HG03469 (cell line): ENCODE data around the gene HNMT.
"Not testable (repeated sequence)": the region's sequence is repeated elsewhere in the genome, so short reads cannot be mapped to it uniquely, and the experiment has no call there.

Experiments used
- ATAC-seq: cut with Tn5 transposase; IDR thresholded peaks from one replicate; pipeline ENCODE4 v1.9.1; 2021; ENCODE audit warnings: mild to moderate bottlenecking, moderate library complexity, moderate number of reproducible peaks; ENCODE audit not compliant: unreplicated experiment

HNMT gene

DNA sequence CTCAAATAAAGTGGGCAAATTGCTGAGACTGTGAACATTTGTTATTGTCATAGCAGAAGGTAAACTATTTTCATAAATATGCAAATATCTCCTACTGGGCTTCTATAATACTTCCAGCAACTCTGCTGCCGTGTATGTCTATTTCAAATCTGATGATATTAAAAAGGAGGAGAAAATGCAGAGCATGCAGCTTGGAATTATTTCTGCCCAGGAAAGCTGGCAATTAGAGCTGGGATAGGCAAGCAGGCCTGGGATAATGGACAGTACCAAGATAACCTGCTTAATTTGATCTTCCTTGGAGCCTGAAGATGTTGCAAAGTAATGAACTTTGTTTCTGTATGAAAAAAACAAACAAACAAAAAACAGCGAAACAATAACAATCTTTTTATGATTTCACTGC lies 72.8 kb downstream of the HNMT start:
- ATAC-seq = no peak

DNA sequence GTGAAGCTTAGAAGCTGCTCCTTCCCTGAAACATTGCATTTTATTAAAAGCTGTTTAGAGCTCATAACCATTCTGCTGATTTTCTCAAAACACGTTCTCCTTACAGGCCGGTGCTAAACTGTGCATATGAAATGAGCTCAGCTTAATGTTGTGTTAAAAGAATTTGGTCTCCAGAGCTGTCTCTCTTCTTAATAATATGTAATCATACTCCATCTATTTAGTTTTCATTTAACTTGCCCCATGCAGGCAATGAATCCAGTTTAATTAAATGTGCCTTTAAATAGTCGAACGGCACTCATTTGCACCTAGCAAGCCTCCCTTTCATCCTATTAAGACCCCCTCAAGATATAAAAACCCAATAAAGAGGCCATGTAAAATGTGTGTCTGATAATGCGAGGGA lies 76.3 kb downstream of the HNMT start:
- no peak for ATAC-seq

DNA sequence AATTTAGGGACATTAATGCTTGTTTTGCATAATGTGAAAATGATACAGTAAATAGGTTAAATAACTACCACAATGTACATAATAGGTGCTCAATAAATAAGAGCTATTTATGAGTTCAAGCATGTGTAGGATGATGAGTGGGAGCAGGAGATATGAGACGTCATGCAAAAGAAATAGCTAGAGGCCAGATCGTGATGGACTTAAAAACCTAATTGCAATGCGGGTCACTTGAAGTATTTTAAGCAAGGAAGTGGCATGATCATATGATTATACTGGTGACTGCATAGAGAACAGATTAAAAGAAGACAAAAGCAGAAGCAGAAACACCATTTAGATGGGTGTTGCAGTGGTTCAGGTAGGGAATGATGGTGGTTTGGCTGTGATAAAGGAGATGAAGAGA lies 78.0 kb downstream of the HNMT start:
- ATAC-seq = no peak

DNA sequence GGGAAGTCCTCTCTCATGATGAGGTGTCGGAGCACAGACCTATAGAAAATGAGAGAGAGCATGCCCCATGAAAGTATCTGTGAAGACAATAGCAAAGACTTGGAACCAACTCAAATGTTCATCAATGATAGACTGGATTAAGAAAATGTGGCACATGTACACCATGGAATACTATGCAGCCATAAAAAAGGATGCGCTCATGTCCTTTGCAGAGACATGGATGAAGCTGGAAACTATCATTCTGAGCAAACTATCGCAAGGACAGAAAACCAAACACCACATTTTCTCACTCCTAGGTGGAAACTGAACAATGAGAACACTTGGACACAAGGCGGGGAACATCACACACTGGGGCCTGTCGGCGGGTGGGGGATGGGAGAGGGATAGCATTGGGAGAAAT lies 79.3 kb downstream of the HNMT start:
- not testable (repeated sequence) for ATAC-seq

DNA sequence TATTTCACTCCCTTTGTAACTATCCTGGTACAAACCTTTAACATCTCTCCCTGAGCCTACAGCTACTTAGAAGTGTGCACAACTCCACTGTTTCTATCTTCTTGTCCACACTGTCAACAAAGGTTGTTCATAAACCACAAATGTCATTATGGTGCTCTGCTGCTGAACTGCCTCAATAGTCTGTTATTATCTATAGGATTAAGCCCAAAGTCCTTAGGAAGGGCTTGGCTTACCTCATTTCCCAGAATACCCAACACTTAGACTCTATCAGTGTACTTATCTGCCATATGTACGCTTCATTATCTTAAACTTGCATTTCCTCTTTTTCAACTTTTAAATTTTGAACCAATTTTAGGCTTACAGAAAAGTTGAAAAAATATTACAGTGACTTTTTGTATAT lies 94.2 kb downstream of the HNMT start:
- no peak for ATAC-seq

DNA sequence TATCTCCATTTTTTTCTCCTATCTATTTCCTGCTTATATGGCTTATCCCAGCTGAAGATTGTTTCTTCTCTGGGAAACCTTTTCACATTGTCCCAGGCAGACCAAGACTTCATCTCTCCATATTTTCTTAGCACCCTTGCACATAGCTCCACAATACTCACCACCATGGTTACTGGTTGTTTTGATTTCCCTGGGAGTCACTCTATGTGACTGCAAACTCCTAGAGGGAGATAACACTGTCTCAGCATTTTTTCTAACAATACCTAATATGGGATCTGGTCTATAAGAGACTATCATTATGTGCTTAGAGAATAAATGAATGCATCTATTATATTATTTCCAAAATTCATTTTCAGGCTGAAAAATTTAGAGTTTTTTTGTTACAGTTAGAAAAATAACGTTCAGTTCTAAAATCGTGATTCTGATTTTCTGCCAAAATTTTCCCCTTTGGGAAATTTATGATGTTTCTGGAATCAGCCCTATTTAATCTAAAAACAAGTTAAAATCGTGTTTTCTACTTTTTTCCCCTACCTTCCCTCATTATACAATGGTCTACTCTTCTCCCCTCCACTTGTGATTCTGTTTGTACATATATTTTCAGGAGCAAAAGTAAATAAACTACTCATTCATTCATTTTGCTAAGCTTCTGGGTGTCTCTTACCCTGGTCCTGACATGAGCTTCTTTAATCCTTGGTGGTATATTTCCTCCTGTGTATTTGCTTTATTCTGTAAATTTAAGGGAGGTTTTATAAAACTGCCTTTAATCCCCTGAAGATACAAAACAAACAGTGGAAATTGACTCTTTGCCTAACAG lies 95.4 kb downstream of the HNMT start:
- no peak for ATAC-seq

DNA sequence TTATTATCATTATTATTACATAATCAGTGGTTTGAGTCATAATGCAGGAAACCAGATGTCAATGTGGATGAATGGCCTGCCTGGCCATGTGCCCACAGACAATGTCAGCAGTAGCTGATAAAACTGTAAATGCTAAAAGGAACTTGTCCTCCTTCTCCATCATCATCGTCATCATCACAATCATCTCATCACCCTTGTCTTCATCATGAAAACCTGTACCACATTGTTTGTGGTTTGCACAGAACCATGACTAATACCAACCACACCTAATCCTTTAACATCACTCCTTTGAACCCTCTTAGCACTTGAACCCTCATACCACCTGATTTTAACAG lies 96.0 kb downstream of the HNMT start:
- no peak for ATAC-seq

DNA sequence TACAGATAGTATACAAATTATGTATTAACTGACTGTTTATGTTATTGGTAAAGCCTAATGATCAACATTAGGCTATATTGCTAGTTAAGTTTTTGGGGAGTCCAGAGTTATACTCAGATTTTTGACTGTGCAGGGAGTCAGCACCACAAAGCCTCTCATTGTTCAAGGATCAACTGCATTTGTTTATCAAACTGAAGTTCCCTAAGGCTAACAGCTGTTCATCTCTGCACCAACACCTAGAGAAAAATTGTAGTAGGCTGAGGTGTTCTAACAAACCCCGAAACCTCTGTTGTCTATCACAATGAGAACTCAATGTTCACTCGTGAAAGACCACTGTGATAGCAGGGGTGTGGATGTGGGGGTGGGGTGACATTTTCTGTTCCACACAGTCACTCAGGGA lies 97.7 kb downstream of the HNMT start:
- no peak for ATAC-seq

DNA sequence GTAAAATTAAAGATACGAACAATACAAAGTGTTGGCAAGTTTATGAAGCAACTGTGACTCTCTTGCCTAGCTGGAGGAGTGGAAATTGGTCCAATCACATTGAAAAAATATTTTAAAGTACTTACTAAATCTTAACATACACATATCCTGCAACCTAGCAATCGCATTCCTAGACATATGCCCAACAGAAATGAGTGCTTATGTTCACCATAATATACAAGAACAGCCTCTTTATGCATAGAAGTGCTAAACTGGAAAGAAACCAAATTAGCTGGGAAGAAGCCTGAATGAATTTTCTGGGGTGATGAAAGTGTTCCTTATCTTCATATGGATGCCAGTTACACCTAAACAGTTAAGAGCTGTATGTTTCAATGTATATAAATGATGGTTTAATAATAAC lies 98.9 kb downstream of the HNMT start:
- ATAC-seq = no peak
